Measurements from ENCODE around the gene TCF4. TPM values are rescaled to one million over a fixed set of nuclear protein-coding genes. Genes with fewer than 3 reads are reported as not detected.

The TCF4 gene
- total and polyA plus RNA-seq, 7 experiments from 2014 or later = 0.94 to 21.8 (median 2.6) TPM

- CTCF ChIA-PET = no interaction called here
- no peak overlapping the region for H3K4me3 ChIP-seq (ENCODE audit: low read length)
- Mint-ChIP-seq H3K9me3 (peaks cover 0 to 3% (median 0%) of the 10 kb centered on the region in 11 donors), H3K4me1 (no peaks in the 10 kb centered on the region), H3K36me3 (no peaks in the 10 kb centered on the region), H3K27me3 (peaks cover 0 to 7% (median 0%) of the 10 kb centered on the region in 5 donors), H3K27ac (no peak overlapping the region), H3K4me3 (no peak overlapping the region)
- intact Hi-C loops (cut with micrococcal nuclease) = no loop called here
- POLR2A ChIA-PET = no interaction called here
- no peaks in the 10 kb centered on the region for H3K4me1 ChIP-seq (ENCODE audit: control insufficient read depth in 2 of 2, insufficient read depth in 2 of 2, low read length in 2 of 2)
- H3K27me3 ChIP-seq (ENCODE audit: control insufficient read depth in 2 of 2, insufficient read depth in 2 of 2, low read length in 2 of 2) = no peaks in the 10 kb centered on the region
- H3K27ac ChIP-seq (ENCODE audit: low read depth, low read length) = no peak overlapping the region
- no peak for DNase-seq
- no peak for ATAC-seq
- H3K36me3 ChIP-seq (ENCODE audit: control insufficient read depth in 2 of 3, insufficient read depth in 3 of 3, low read length in 3 of 3) = no peaks in the 10 kb centered on the region
- H3K9me3 ChIP-seq (ENCODE audit: control insufficient read depth in 2 of 3, low read length in 3 of 3) = no peaks in the 10 kb centered on the region
Measured at GRCh38 chr18:55550471-55550870, 37.5 kb downstream of the TCF4 start.

DNA sequence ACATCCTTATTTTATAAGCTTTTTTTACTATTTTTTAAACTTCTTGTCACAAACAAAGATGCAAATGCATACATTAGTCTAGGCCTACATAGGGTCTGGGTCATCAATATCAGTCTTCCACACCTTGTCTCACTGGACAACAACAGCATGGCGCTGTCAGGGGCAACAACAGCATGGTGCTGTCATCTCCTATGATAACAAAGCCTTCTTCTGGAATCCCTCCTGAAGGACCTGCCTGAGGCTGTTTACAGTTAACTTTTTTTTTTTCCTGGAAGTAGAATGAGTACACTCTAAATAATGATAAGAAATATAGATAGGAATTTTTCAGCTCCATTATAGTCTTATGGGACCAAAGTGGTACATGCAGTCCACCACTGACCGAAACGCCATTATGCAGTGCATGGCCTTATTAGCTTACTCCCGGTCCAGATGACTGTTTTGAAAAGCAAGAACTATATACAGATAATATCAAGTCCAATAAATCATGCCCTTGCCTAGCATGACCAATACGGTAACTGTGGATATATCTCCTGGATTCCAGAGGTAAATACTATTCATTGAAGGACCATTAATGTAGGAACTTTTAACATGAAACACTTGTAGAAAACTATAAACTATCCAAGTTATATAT, 38.4 kb downstream of the TCF4 start:
- Mint-ChIP-seq H3K4me3 (no peak overlapping the region), H3K4me1 (no peaks in the 10 kb centered on the region), H3K9me3 (peaks cover 0 to 3% (median 0%) of the 10 kb centered on the region in 11 donors), H3K27me3 (peaks cover 0 to 7% (median 0%) of the 10 kb centered on the region in 5 donors), H3K27ac (no peak overlapping the region), H3K36me3 (no peaks in the 10 kb centered on the region)
- Histone ChIP-seq H3K4me3 (ENCODE audit: low read length) (no peak overlapping the region), H3K36me3 (ENCODE audit: control insufficient read depth in 2 of 3, insufficient read depth in 3 of 3, low read length in 3 of 3) (no peaks in the 10 kb centered on the region), H3K4me1 (ENCODE audit: control insufficient read depth in 2 of 2, insufficient read depth in 2 of 2, low read length in 2 of 2) (no peaks in the 10 kb centered on the region), H3K27ac (ENCODE audit: low read depth, low read length) (no peak overlapping the region), H3K27me3 (ENCODE audit: control insufficient read depth in 2 of 2, insufficient read depth in 2 of 2, low read length in 2 of 2) (no peaks in the 10 kb centered on the region), H3K9me3 (ENCODE audit: control insufficient read depth in 2 of 3, low read length in 3 of 3) (no peaks in the 10 kb centered on the region)
- POLR2A ChIA-PET = no interaction called here
- intact Hi-C loops (cut with micrococcal nuclease) = no loop called here
- ATAC-seq (no peak), DNase-seq (no peak)
- CTCF ChIA-PET = no interaction called here

- Histone ChIP-seq H3K27me3 (ENCODE audit: control insufficient read depth in 2 of 2, insufficient read depth in 2 of 2, low read length in 2 of 2) (no peaks in the 10 kb centered on the region), H3K9me3 (ENCODE audit: control insufficient read depth in 2 of 3, low read length in 3 of 3) (no peaks in the 10 kb centered on the region), H3K4me3 (ENCODE audit: low read length) (no peak overlapping the region), H3K4me1 (ENCODE audit: control insufficient read depth in 2 of 2, insufficient read depth in 2 of 2, low read length in 2 of 2) (no peaks in the 10 kb centered on the region), H3K36me3 (ENCODE audit: control insufficient read depth in 2 of 3, insufficient read depth in 3 of 3, low read length in 3 of 3) (no peaks in the 10 kb centered on the region), H3K27ac (ENCODE audit: low read depth, low read length) (no peak overlapping the region)
- ATAC-seq (no peak), DNase-seq (no peak)
- ChIA-PET POLR2A (no interaction called here), CTCF (no interaction called here)
- Mint-ChIP-seq H3K36me3 (no peaks in the 10 kb centered on the region), H3K4me3 (no peak overlapping the region), H3K4me1 (no peaks in the 10 kb centered on the region), H3K9me3 (peaks cover 0 to 3% (median 0%) of the 10 kb centered on the region in 11 donors), H3K27me3 (peaks cover 0 to 7% (median 0%) of the 10 kb centered on the region in 5 donors), H3K27ac (no peak overlapping the region)
- intact Hi-C loops (cut with micrococcal nuclease) = no loop called here
Measured at GRCh38 chr18:55547705-55548056, 40.3 kb downstream of the TCF4 start.

GRCh38 chr18:55546851-55547704, 40.9 kb downstream of the TCF4 start:
- peaks cover 0 to 7% (median 0%) of the 10 kb centered on the region in 5 donors for H3K27me3 Mint-ChIP-seq
- intact Hi-C loops (cut with micrococcal nuclease) = no loop called here
- no peak overlapping the region for H3K4me3 Mint-ChIP-seq
- Histone ChIP-seq H3K36me3 (ENCODE audit: control insufficient read depth in 2 of 3, insufficient read depth in 3 of 3, low read length in 3 of 3) (no peaks in the 10 kb centered on the region), H3K27ac (ENCODE audit: low read depth, low read length) (no peak overlapping the region), H3K9me3 (ENCODE audit: control insufficient read depth in 2 of 3, low read length in 3 of 3) (no peaks in the 10 kb centered on the region), H3K4me1 (ENCODE audit: control insufficient read depth in 2 of 2, insufficient read depth in 2 of 2, low read length in 2 of 2) (no peaks in the 10 kb centered on the region), H3K27me3 (ENCODE audit: control insufficient read depth in 2 of 2, insufficient read depth in 2 of 2, low read length in 2 of 2) (no peaks in the 10 kb centered on the region), H3K4me3 (ENCODE audit: low read length) (no peak overlapping the region)
- H3K36me3 Mint-ChIP-seq = no peaks in the 10 kb centered on the region
- ATAC-seq = no peak
- no peak for DNase-seq
- H3K9me3 Mint-ChIP-seq = peaks cover 0 to 3% (median 0%) of the 10 kb centered on the region in 11 donors
- ChIA-PET CTCF (no interaction called here), POLR2A (no interaction called here)
- H3K4me1 Mint-ChIP-seq = no peaks in the 10 kb centered on the region
- H3K27ac Mint-ChIP-seq = no peak overlapping the region

DNA sequence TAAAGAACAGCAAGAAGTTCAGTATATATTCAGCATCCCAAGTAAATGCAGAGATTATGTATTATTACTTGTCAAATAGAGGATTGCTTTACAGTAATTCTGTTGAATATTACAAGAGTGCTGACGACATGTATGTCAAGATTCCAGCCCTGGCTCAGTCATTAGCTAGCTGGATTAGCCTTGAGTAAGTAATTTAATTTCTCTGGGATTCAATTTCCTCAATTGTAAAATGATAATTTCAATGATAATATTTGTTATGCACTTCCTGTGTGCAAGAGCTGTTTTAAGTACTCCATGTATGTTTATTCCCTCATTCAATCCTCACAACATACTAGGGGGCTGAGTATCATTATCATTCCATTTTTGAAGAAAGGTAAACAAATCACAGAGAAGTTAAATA, 44.0 kb downstream of the TCF4 start:
- Histone ChIP-seq H3K27me3 (ENCODE audit: control insufficient read depth in 2 of 2, insufficient read depth in 2 of 2, low read length in 2 of 2) (no peaks in the 10 kb centered on the region), H3K27ac (ENCODE audit: low read depth, low read length) (no peak overlapping the region), H3K36me3 (ENCODE audit: control insufficient read depth in 2 of 3, insufficient read depth in 3 of 3, low read length in 3 of 3) (no peaks in the 10 kb centered on the region), H3K4me1 (ENCODE audit: control insufficient read depth in 2 of 2, insufficient read depth in 2 of 2, low read length in 2 of 2) (no peaks in the 10 kb centered on the region), H3K9me3 (ENCODE audit: control insufficient read depth in 2 of 3, low read length in 3 of 3) (no peaks in the 10 kb centered on the region), H3K4me3 (ENCODE audit: low read length) (no peak overlapping the region)
- no peak for DNase-seq
- no peaks in the 10 kb centered on the region for H3K4me1 Mint-ChIP-seq
- no peaks in the 10 kb centered on the region for H3K9me3 Mint-ChIP-seq
- ChIA-PET POLR2A (no interaction called here), CTCF (no interaction called here)
- no peak for ATAC-seq
- H3K4me3 Mint-ChIP-seq = no peak overlapping the region
- peaks cover 0 to 5% (median 0%) of the 10 kb centered on the region in 5 donors for H3K27me3 Mint-ChIP-seq
- H3K36me3 Mint-ChIP-seq = no peaks in the 10 kb centered on the region
- intact Hi-C loops (cut with micrococcal nuclease) = no loop called here
- H3K27ac Mint-ChIP-seq = no peak overlapping the region

- Histone ChIP-seq H3K27me3 (ENCODE audit: control insufficient read depth in 2 of 2, insufficient read depth in 2 of 2, low read length in 2 of 2) (no peaks in the 10 kb centered on the region), H3K4me3 (ENCODE audit: low read length) (no peak overlapping the region), H3K27ac (ENCODE audit: low read depth, low read length) (no peak overlapping the region), H3K9me3 (ENCODE audit: control insufficient read depth in 2 of 3, low read length in 3 of 3) (no peaks in the 10 kb centered on the region), H3K4me1 (ENCODE audit: control insufficient read depth in 2 of 2, insufficient read depth in 2 of 2, low read length in 2 of 2) (no peaks in the 10 kb centered on the region), H3K36me3 (ENCODE audit: control insufficient read depth in 2 of 3, insufficient read depth in 3 of 3, low read length in 3 of 3) (no peaks in the 10 kb centered on the region)
- ChIA-PET POLR2A (no interaction called here), CTCF (no interaction called here)
- H3K27me3 Mint-ChIP-seq = peaks cover 0 to 5% (median 0%) of the 10 kb centered on the region in 5 donors
- ATAC-seq (no peak), DNase-seq (no peak)
- H3K27ac Mint-ChIP-seq = no peak overlapping the region
- intact Hi-C loops (cut with micrococcal nuclease) = no loop called here
- H3K4me1 Mint-ChIP-seq = no peaks in the 10 kb centered on the region
- H3K4me3 Mint-ChIP-seq = no peak overlapping the region
- H3K9me3 Mint-ChIP-seq = no peaks in the 10 kb centered on the region
- H3K36me3 Mint-ChIP-seq = no peaks in the 10 kb centered on the region
Measured at GRCh38 chr18:55543130-55543704, 44.8 kb downstream of the TCF4 start.

All from naive thymus-derived CD4-positive, alpha-beta T cell (primary cell).